GM19025 (cell line): ENCODE measurements around the gene TNIK.

ENCODE experiments used
- ATAC-seq: cut with Tn5 transposase; IDR thresholded peaks from one replicate; pipeline ENCODE4 v1.9.1; 2021; ENCODE audit warnings: mild to moderate bottlenecking, low read depth, moderate library complexity; ENCODE audit not compliant: unreplicated experiment

The TNIK gene

GRCh38 chr3:171218069-171218468 is 242.1 kb downstream of the TNIK start:
- ATAC-seq, result no peak

- no peak for ATAC-seq
Observed at GRCh38 chr3:171213907-171214306, 246.3 kb downstream of the TNIK start.

- no peak for ATAC-seq
Observed at GRCh38 chr3:171213178-171213577, 247.0 kb downstream of the TNIK start.

GRCh38 chr3:171212648-171213047 is 247.6 kb downstream of the TNIK start:
- ATAC-seq, result no peak

GRCh38 chr3:171206283-171206682 is 253.9 kb downstream of the TNIK start:
- ATAC-seq, result no peak

GRCh38 chr3:171204942-171205341 is 255.3 kb downstream of the TNIK start:
- ATAC-seq, result no peak

- ATAC-seq, result no peak
Observed at GRCh38 chr3:171201825-171202224, 258.4 kb downstream of the TNIK start.

- no peak for ATAC-seq
Observed at GRCh38 chr3:171200750-171201088, 259.5 kb downstream of the TNIK start.

- ATAC-seq, result no peak
Observed at GRCh38 chr3:171200052-171200749, 260.0 kb downstream of the TNIK start.

GRCh38 chr3:171199473-171199829 is 260.8 kb downstream of the TNIK start:
- no peak for ATAC-seq

- no peak for ATAC-seq
Observed at GRCh38 chr3:171198781-171199472, 261.3 kb downstream of the TNIK start.

- no peak for ATAC-seq
Observed at GRCh38 chr3:171195686-171196085, 264.5 kb downstream of the TNIK start.

- ATAC-seq, result no peak
Observed at GRCh38 chr3:171194965-171195364, 265.2 kb downstream of the TNIK start.

- no peak for ATAC-seq
Observed at GRCh38 chr3:171193693-171194092, 266.5 kb downstream of the TNIK start.

GRCh38 chr3:171192176-171192854 is 267.9 kb downstream of the TNIK start:
- ATAC-seq, result no peak

GRCh38 chr3:171190668-171191067 is 269.5 kb downstream of the TNIK start:
- no peak for ATAC-seq

GRCh38 chr3:171189394-171190080 is 270.7 kb downstream of the TNIK start:
- no peak for ATAC-seq

- no peak for ATAC-seq
Observed at GRCh38 chr3:171187706-171188290, 272.4 kb downstream of the TNIK start.

- ATAC-seq, result no peak
Observed at GRCh38 chr3:171186817-171187500, 273.2 kb downstream of the TNIK start.

GRCh38 chr3:171186383-171186782 is 273.8 kb downstream of the TNIK start:
- ATAC-seq, result no peak
